A673 (cell line): ENCODE measurements around the gene FBXL17.

Experiments
- CTCF ChIP-seq: fragments of 300-800, 200-600 bp; sonication (generic); conservative IDR thresholded peaks from 2 replicates; pipeline ENCODE4 v1.5.1; 2017; ENCODE audit warnings: low read depth, mild to moderate bottlenecking, antibody characterized with exemption, low read length, moderate library complexity, mixed read lengths
- EZH2 ChIP-seq: fragments of 200-600 bp; sonication (generic); IDR thresholded peaks from 2 replicates; pipeline ENCODE4 v1.6.1; 2017; ENCODE audit warnings: borderline replicate concordance, low read depth, mild to moderate bottlenecking, mixed read lengths, antibody characterized with exemption, low read length; ENCODE audit not compliant: poor library complexity, severe bottlenecking

- TF ChIP-seq CTCF (no peak), EZH2 (no peak)
Observed at GRCh38 chr5:107915176-107915812, 466.6 kb downstream of the FBXL17 start.
